Right renal pelvis (tissue), 4 donors: ENCODE measurements around the gene MYO5B. TPM values are rescaled to one million over a fixed set of nuclear protein-coding genes. Genes with fewer than 3 reads are reported as not detected.

Source experiments
- DNase-seq, 4 donors: peaks; one replicate each; pipeline ENCODE4 v3.0.0-alpha.2; 2013; ENCODE audit warnings: low read depth in 4 of 4, low spot score in 3 of 4, missing footprints in 1 of 4
- polyA plus RNA-seq, 4 donors: library from polyadenylated mRNA; unstranded; fragments of 120-200 nt; gene quantifications; one replicate each; pipeline ENCODE4 v1.2.1, GENCODE V29; 2013; ENCODE audit not compliant: insufficient read length in 4 of 4

MYO5B gene
- polyA plus RNA-seq, 4 donors: 25.8 to 33.4 (median 27.5) TPM

DNA sequence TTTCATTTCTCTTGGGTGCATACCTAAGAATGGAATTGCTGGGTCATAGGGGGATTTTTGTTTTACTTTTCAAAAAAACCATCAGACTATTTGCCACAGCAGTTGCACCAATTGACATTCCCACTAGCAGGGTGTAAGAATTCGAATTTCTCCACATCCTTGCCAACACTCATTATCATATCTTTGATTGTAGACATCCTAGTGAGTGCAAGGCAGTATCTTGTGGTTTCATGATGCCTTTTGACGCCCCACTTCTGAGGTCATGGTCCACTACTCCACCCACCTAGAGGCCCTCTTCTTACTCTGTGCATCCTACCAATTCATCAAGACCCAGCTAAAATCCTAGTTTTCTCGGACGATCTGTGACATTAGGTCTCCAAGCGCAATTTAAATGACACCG, 161.9 kb downstream of the MYO5B start:
- DNase-seq: no peak

- no peak for DNase-seq
Measured at GRCh38 chr18:50030146-50030545, 164.8 kb downstream of the MYO5B start.

GRCh38 chr18:50027996-50028395, 167.0 kb downstream of the MYO5B start:
- DNase-seq: no peak

DNA sequence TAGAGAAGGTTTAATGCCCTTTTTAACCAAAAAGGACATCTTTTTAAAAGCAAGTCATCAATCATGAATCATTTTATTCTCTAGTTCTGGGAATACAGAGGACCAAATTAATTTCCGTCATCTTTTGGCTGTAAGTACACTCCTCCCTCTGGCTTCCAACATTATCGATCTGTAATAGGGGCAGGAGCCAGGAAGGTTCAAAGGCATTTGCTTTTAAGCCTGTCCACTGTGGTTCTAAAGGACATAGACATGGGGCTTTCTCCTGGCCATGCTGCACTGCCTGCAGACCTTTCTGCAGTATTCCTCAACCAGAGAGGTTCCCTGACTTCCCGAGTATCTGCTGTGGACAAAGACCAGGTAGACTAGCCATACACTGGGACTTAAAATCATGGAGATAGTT, 170.5 kb downstream of the MYO5B start:
- no peak for DNase-seq

DNA sequence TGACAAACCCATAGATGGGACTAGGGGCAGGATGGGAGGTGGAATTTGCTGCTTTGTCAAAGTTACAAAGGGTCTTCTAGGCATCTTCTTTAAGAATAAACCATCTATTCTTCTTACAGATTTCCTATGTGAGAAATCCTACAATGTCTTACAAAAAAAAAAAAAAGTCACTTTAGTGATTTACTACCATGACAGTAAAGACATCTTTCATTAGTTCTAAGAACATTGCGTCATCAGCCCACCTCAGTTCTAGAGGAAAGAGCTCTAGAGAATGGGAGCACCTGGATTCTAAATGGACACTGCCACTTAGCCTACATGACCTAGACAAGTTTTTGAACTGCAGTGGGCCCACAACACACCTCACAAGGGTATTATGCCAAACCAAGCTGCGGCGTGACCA, 172.0 kb downstream of the MYO5B start:
- no peak for DNase-seq

GRCh38 chr18:50014606-50015005, 180.3 kb downstream of the MYO5B start:
- DNase-seq: no peak

DNA sequence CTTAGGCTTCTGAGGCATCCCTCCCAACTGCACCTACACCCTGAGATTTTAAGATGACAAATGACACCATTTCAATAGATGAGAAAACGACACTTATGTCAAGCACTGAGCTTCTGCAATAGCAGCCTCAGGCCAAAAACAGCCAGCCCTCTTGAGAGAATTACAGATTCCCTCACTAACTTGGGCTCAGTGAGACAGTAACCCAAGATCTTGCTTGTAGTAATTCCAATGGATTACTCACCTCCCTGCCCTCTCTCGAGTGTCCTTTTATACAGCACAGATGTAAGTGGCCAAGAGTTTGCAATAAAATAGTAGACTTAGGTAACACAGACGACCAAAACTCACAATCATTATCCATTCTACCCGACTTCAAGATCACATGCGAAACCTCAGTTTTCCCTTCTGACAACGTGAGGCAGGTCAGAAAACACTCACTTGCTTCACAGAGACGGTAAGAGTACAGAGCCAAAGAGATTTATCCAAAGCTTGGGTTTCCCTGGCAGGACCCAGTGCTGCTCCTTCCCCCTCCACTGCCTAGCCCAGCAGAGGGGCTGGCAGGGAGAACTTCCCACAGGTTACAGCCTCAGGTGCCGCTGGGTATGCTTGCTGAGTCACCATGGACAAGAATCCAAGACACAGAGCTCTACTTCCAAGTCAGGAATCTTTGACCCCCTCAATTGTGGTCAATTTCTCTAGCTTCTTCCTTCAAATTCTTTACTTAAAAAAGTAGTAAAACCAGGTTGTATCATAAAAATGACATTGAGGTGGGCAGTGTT, 181.4 kb downstream of the MYO5B start:
- no peak for DNase-seq

GRCh38 chr18:50011813-50012435, 183.0 kb downstream of the MYO5B start:
- no peak for DNase-seq

DNA sequence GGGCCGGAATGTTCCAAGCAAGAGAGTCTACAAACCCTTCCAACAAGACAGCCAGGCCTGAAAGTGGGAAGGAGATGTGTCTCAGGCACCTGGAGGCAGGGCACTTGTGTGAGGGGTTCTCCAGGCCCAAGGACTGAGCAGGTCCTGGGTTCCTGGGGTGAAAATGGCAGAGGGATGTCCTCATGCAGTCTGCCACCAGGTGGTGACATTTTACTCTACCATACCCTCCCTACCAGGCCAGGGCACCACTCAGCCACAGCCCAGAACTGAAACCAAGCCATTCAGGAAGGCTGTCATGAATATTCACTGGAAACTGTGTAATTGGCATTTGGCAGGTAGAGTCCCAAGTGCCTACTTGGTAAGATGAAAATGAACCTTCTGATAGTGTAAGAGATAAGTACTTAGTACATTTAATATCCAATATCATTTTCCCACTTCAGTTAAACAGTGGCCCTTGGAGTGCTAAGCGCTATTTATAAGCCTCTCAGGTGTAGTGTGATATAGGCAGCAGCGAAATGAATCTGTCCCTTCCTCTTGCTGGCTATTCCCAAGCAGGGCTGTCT, 185.1 kb downstream of the MYO5B start:
- DNase-seq: peak; percentile 7 to 35 (median 24)

GRCh38 chr18:50008306-50008705, 186.6 kb downstream of the MYO5B start:
- DNase-seq: no peak

- DNase-seq: no peak
Measured at GRCh38 chr18:50006470-50007046, 188.4 kb downstream of the MYO5B start.

GRCh38 chr18:50004013-50004412, 190.9 kb downstream of the MYO5B start:
- DNase-seq: no peak

GRCh38 chr18:50002781-50003180, 192.2 kb downstream of the MYO5B start:
- no peak for DNase-seq

DNA sequence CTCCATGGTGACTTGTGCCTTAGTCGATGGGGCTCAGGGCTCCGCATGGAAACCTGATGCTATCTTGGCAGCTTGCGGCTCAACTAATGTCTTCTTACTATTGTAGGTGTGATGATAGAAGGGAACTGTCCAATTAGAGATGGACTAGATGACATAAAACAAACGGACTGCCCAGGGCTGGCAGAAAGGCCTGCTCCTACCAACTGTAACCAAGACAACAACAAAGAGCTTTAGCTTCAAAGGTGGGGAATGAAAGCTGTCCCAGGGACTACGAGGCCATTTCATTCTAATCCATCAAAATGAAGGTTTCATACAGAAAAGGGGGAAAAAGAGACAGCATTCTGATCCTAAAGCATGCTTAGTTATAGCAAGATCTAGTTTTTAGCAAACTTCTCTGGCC, 194.7 kb downstream of the MYO5B start:
- no peak for DNase-seq

DNA sequence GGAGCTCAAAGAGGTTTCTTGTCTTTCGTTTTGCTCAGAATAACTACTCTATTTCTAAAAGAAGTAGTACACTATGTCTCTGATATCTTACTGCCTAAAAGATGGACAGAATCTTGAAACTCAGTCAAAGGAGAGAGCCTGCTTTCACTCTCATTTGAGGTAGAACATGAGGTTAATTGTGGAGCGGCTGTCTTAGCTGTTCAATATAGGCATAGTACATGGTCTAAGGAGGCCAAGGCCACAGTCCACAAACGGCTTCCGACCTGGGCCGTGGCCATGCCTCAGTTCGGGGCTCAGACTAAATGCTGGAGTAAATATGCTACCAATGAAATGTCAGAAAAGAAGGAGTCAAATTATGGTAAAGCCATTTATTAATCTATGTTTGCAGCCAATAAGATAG, 195.8 kb downstream of the MYO5B start:
- no peak for DNase-seq

- no peak for DNase-seq
Measured at GRCh38 chr18:49997558-49997957, 197.4 kb downstream of the MYO5B start.

- no peak for DNase-seq
Measured at GRCh38 chr18:49994410-49994809, 200.5 kb downstream of the MYO5B start.

DNA sequence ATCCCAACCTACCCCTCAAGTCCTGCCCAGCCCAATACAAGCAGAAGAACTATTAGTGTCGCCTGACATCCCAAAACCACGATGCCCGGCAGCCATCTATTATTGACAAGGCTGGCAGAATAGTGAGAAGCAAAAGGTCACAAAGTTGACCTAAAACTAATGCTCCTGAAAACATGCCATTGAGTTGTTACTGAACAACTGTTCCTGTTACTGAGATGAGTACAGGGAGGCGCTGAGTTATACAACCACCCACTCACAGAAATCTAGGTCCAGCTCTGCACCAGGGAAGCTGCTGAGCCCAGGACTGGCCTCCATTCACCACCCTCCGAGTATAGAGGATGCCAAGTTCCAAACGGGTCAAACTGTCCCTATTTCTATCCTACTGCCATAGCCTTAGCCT, 201.6 kb downstream of the MYO5B start:
- no peak for DNase-seq

GRCh38 chr18:49988733-49989132, 206.2 kb downstream of the MYO5B start:
- DNase-seq: no peak

- no peak for DNase-seq
Measured at GRCh38 chr18:49988101-49988500, 206.8 kb downstream of the MYO5B start.

DNA sequence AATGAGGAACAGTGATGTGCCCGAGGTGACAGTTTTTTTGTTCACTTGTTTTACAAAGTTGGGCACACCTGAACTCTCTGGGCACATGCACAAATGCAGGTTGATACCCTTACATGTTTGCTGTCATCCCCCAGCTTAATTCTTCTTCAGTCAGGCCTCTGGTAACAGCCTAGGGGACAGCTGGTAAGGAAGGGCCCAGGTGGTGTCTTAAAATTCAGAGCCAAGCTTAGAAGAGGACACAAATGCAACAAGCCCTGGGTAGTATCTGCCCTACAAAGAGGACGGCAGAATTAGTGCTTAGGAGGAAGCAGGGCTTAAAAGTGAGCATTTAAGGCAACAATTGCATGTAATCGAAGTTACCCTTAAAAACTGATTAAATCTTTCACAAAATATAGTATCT, 209.7 kb downstream of the MYO5B start:
- no peak for DNase-seq

- DNase-seq: no peak
Measured at GRCh38 chr18:49980896-49981295, 214.1 kb downstream of the MYO5B start.
